Stimulated activated CD8-positive, alpha-beta memory T cell treated with anti-CD3 and anti-CD28 coated beads, Interleukin-15, amount 100 ng/mL, for 24 hours (primary cell): ENCODE results near the gene FHIP2A.

Source experiments
- DNase-seq: peaks from one replicate; pipeline ENCODE4 v3.0.0-alpha.2; 2020; ENCODE audit warnings: low read depth

Gene FHIP2A

GRCh38 chr10:114857922-114858629, 36.5 kb downstream of the FHIP2A start:
- no peak for DNase-seq

DNA sequence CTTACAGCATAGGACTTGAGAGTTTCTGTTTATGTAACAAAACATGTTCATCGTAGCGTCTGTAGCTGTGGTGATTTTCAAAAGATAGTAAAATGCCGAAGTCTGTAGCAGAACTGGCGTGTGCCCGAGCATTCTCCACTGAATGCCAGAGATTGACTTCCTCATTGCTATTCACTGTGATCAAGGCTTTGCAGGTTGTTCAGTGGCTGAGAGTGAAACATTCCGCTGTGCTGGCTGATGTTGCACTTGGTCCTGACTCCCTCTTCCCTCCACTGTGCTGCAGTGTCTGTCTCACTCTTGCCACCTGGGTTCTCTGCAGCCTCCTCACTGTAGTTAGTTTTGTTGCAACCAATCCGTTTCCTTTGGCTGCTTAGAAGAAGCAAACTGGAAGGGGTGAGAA, 37.6 kb downstream of the FHIP2A start:
- DNase-seq, result no peak

- DNase-seq, result no peak
Observed at GRCh38 chr10:114862456-114862855, 40.9 kb downstream of the FHIP2A start.

DNA sequence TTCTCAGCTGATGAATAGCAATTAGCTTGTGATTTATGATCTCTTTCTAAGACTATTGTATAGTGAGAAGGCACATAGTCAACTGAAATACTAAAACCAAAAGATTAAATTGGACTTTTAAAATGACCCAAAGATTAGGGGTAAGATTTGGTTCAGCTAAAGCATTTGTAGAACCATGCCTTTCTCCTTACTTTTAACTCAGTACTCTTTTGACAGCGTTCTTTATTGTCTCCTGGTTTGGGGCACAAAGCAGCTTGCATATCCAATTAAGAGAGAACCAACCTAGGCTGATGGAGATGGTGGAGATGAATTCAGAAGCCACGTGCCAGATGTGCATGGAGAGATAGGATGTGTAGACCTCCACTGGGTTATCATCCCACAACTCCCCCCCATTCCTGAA, 45.8 kb downstream of the FHIP2A start:
- no peak for DNase-seq

- no peak for DNase-seq
Observed at GRCh38 chr10:114868870-114869519, 47.4 kb downstream of the FHIP2A start.

DNA sequence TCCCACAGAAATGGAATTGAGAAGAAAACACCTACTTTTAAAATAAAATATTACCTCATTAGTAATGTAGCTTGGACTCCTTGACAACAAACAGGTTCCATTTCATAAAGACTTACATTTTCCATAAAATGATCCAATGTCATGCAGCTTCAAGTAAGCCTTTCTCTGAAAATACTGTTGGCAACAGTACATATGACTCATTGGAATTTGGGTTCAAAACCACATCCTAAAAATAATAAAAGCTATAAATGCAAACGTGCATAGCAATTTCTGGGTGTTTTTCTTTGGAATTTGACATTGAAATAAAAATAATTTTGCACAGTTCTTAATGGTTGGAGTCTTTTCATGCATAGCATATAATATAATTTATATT, 47.9 kb downstream of the FHIP2A start:
- DNase-seq, result no peak

DNA sequence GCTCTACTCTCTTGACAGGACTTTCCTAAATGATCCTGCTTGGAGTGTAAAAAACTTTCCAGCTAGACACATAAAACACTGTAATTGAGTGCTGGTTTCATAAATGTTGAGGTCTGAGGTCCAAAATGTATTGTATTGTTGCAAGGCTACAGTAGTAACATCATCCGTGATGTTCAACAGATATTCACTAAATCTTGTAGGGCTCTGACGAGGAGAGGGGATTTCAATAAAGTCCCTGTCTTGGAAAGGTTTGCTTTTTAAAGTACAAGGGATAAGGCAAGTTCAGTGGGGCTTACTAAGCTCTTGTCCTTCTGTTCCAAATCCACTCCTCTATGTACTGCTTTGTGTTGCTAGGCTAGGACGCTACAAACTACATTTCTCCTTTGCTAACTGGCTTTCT, 48.9 kb downstream of the FHIP2A start:
- no peak for DNase-seq

GRCh38 chr10:114871379-114871778, 49.8 kb downstream of the FHIP2A start:
- DNase-seq, result no peak
